SKM-1 treated with dmso at 0.1 percent for 144 hours (cell line): ENCODE data around the gene PANX1.

ENCODE experiments used
- DNase-seq: peaks from one replicate; lab custom pipeline; 2025; ENCODE audit not compliant: unreplicated experiment; lab: John Stamatoyannopoulos, UW

Gene PANX1

DNA sequence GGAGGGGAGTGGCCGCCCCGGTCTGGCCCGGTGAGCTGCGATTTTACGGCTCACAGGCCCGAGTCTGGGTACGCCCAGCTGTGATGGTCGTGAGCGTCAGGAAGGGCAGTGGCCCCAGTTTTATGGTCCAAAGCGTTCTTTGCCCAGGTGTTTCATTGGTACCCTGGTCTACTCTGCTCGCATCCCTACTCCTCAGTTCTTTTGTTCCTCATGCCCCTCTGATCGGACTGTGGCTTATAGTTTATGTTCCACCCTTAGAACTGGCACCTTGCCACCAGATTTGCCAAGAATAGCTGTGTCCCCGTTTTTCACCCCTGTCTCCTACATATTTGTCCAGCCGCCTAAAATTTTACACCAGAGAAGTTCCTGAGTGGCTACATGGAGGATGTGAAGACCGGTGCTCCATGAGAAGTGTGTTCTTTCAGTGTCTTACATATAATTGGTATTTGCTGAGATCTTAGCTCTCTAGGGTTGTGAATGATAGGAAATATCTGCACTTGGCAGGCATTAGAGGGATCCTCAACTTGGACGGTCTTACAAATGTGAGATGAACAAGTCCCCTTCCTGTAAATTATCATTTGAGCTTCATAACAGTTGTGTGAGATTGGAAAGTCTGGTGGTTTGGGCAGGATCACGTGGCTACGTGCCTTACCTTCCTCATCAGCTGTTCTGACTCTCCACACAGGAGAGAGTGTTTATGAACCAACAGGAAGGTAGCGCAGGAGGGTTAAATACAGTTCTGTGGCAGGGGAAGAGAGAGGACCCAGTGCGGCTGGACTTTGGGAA, 1.1 kb downstream of the PANX1 start:
- DNase-seq: no peak

DNA sequence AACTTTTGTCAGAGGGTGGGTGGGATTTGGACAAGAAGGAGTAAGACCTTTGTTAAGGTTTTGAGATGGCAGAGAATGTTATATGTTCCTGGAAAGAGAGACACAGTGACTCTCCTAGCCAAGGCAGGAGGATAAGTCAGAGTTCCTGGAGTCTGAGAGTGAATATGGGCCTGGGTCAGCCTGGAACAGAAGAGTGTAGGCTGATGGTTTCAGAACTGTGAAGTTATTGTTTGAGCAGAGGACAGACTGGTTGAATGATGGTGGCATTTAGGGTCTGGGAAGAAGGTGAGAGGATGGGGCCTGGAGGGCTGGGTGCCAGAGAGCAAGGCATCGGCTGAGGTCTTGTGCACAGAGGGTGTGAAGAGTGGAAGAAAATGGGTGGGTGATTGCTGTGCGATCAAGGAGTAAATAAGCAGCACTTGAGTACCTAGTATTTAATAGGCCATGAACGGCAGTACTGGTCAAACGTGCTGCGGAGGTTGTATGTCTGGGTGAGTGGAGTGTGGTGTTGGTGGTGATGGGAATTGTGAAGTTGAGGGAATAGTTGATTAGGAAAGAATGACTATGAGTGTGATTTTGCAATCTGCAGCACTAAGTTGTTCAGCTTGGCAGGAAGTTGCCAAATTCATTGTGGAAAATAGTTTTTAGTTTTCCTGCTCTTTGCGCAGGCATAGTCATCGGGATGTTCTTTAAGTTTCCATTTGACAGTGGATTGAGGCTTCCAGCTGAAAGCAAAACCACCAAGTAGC, 1.8 kb downstream of the PANX1 start:
- DNase-seq: peak; percentile 49

DNA sequence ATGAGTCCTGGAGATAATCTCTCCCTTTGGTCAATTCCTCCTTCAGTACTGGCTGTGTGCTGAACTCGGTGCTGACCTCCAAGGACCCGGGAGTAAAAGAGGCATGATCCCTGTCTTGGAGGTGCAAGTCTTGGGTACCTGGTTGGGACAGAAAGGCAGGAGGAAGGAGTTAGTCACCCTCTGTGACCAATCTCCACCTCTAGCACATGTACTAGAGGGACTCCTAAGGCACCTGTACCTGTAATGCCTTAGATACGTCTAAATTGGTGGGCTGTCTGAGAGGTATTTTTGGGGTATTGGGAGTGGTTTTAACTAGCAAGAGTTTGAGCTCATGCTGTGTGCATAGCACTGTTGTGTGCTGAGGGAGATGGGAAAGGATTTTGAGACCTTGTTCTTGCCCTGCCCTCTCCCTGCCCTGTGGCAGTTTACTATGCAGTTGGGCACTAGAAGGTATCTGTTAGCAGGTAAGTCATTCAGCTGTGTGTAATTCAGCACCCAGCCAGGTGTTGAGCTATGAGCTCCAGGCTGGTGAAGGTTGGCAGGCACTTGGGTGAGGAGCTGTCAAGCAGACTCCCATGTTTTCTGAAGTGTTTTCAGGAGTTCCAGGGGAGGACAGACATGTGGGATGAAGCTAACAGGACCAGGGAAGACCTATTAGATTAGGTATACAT, 2.5 kb downstream of the PANX1 start:
- DNase-seq: no peak

DNA sequence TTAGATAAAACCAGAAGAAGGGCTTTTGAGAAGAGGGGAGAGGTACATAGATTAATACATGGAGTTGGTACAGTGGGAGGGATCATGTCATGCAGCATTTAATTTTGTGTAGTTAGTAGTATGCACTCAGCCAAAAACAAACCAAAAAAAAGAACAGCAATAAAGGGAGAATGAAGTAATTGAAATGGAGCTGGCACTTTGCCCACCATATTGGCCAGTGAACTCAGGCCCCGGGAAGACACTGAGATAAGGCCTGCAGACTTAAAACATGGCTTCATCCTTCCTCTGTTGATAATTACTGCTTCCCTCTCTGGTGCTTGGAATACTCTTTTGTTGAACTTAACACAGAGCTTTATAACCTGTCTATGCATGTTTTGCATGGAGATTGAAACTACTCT, 3.1 kb downstream of the PANX1 start:
- DNase-seq: no peak

DNA sequence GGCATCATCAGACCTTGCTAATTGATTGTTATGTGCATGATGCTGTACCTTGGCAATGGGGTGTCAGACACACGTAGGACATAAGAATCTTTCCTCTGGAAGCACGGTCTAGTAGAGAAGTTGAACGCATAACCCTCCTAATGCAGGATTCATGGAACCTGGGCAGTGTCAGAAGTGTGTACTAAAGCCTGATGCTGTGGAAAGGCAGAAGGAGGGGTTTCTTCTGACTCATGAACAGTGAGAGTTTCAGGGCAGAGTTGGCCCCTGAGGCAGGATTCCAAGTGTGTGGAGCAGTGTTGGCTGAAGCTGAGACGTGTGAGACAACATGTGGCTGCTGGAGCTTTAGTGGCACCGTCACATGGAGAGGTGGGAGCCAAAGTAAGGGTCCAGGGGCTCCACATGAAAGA, 3.5 kb downstream of the PANX1 start:
- no peak for DNase-seq

DNA sequence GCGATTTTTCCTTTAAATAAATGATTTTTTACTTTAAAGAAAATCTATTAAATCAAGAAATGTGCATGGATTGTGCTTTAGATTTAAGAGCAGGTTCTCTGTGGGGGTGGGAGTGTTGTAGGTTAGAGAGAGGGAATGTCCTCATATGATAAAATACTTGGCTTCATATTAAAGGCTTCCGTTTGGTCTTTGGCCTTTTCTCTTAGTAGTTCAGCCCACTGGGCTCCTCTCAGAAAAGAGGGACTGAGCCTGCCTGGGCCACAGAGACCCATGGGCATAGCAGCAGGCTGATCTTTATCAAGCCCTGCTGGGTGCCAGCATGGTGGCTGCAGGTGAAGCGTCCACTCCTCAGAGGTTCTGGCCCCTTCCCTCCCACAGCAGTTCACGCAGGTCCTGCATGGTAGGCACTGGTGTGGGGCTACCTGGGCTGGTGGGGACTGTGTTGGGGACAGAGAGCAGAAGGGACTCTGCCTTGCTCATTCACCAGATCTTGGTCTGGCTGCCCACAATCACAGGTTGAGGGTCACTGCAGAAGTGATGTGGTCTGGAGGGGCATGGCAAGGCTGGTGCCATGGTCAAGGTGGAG, 4.3 kb downstream of the PANX1 start:
- no peak for DNase-seq

DNA sequence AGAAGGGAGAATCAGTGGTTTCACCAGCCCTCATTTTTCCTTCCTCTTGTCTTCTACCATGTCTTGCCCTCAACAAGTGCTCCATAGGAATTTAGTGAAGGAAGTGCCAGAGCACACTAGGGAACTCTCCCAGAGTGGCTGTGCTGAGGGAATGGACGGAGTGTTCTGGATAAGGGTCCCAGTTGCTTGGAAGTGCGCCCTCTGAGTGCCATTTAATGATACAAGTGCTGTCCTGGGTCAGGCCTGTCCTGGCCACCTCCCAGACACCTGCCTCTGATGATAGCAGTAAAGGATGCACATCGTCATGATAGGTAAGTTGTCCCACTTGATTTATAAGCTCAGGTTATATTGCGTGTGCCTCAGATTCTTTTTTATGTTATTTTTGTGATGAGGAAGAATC, 5.1 kb downstream of the PANX1 start:
- no peak for DNase-seq

DNA sequence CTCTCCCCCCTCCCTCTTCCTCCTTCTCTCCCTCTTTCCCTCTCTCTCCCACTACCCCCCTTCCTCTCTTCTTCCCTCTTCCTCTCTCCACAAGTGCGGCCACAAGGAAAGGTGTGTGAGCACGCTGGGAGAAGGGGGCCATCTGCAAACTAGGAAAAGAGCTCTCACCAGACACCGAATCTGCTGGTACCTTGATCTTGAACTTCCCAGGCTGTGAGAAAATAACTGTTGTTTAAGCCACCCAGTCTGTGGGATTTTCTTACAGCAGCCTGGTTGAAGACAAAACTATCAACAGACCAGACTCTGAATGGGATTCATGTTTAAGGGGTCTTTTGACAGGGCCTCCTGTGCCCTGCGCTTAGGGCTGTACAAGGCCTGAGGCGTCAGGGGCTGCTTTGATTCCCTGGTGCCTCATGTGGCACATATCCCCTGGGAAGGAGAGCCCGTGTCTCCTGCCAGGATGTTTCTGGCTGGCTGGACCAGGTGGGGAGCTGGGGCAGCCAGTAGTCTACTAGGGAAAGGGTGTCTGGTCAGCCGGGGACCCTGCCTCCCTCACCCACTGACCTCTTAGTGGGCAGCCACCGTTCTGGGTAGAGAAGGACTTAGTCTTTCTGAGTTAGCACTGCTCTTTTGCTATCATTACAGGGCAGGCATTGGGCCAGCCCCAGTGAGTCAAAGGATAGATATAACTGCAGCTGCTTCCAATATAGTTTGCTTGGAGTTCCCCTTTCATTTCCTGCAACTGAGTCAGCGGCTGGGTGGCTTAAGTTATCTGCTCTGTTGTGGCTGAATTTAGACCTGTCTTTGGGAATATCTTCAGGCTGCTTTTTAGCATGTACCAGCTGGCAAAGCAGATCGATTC, 6.2 kb downstream of the PANX1 start:
- peak; percentile 48 for DNase-seq

DNA sequence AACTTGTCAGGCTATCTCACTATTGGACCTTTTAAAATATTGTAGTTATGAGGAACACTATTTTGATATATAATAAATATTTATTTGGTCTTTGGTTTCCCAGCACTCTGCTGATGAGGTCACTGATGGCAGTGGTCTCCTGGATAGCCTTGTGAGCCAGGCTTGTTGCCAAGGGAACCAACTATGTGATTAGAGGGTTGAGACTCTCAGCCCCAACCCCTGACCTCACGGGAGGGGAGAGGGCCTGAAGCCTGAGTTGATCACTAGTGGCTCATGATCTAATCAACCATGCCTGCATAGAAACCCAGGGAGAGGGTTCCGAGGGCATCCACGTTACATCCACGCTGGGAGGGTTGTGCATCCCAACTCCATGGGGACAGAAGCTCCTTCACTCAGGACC, 10.8 kb downstream of the PANX1 start:
- no peak for DNase-seq

DNA sequence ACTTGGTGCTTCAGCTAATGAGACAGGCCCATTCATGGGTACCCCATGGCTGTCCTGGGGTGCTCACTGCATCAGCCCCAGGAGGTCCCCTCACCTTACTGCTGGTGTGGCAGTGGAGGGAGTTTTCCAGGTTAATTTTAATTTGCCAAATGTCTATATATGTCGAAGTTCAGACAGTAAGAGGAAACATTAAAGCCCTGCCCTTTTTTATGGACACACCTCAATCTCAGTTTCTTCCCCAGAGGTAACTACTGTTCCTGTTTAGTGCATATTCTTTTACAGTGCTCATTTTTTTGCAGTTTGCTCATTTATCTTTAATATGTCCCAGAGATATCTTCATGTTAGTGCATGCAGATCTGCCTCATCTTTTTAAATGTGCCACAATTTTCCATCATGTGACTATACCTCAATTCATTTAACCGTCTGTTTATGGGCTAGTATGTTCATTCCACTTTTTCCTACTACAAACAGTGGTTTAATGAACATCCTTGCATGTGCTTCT, 11.6 kb downstream of the PANX1 start:
- DNase-seq: no peak

DNA sequence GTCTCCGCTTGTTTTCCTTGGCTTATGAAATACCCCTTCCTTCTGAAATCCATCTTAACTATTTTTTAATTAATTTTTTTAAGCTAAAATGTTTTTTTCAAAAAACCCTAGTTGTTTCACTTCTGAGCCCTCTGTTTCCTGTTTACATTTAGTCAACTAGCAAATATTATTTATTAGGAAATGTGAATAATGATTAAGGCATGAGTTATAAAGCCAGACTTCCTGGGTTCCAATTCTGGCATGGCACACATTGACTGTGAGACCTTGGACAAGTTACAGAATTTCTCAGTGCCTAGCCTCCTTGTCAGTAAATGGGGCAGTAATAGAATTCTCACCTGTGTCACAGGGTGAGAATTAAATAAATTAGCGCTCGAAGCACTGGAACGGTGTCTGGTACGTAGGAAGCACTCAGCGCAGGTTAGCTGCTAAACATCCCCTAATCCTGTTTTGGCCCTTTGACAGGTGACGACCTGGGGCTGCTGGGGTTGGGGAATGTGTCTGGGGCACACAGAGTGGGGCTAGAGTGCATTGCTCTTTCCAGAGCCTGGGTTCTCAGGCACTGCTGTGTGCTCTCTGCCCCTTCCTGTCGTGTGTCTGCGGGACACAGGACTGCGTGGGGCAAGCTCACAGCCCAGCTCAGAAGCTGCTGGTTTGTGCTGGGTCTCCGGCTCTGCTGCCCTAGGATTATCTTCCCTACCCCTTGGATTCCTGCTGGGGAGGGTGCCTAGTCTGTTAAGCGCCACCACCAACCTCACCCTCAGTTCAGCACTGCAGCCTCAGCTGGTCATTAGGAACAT, 13.1 kb downstream of the PANX1 start:
- DNase-seq: no peak

DNA sequence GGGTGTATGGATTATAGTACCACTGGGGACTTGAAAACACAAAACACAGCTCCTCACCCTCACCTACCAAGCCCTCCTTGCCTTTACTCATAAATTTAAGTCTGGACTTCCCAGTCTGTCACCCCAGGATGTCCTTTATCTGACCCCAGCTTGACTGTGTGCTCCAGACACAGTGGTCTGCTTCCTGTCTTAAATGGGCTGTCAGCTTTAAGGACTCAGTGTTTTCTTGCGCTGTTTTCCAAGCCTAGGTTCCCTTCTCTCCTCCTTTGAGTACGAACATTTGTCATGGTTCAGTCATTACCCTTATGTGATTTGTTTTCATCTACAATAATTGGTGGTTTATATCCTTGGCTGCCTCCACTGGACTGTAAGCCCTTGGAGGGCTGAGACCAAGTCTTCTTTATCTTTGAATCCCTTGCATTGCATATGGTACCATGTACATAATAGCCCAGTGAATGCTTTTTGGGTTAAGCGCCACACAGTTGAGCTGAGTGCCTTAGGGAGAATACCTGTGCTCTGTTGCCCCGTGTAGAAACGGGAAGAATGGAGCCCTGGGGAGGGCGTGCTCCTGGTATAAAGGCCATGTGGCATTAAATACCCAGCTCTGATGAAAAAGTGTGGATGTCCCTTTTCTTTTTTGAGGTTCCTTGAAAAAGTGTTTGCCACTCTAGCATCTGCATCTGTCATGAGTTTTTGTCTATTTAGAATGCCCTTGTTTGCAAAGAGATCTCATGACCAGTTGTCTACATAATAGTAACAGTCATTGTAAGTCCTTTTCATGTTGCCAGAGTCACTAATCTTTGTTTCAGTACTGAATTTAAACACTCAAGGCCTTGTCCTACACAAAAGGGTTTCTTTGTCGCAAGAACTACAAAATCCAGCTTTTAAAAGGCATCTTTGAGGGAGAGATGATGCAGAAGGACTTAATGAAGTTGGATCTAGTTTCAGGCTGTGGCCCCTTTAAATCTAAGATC, 14.0 kb downstream of the PANX1 start:
- no peak for DNase-seq

DNA sequence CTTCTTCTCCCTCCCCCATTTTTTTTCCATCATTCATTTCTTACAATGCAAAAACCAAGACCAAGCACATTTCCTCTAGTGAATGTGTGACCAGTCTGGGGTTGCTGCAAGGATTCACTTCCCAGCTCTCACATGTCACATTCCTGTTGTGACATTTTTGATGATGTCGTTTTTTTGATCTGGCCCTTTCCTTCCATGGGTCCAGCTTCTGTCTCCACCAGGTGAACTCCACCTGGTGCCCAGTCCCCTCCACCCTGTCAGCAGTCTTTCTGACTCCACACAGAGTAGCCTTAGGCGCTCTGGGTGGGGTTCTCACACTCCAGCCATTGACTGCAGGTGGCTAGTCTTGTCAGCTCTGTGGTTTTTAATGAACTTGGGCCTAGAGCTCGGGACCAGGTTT, 15.6 kb downstream of the PANX1 start:
- DNase-seq: no peak

DNA sequence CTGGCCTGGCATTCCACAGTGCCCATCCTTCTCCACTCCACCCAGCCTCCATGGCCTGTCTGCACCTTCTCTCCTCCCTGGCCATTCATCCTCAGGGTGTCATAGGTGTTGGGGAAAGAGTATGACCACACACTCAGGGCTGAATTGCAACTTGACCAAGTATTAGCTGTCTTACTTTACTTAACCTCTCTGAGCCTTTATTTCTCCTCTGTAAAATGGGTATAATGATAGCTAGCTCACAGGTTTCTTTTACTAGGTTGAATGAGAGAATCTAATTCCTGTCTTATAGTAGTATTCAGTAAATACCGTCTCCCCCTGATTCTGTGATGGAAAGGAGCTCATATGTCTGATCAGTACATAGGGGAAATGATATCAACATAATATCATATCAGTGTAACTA, 16.0 kb downstream of the PANX1 start:
- no peak for DNase-seq

DNA sequence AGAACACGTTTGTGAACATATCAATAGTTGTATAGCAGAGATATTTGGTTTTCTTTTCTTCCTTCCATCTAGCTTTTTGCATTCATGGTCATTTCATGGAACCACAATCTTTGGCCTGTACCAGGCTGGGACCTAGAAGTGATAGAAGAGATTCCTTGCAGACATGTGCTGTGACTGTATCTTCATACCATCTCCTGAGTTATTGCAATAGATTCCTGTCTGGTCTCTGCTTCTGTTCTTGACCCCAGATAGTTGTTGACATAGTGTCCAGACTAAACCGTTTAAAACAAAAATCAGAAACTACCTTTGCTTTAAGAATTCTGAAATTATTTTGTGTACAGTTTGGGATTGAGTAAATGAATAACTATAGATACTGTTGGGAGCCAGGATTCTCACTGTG, 16.8 kb downstream of the PANX1 start:
- no peak for DNase-seq

DNA sequence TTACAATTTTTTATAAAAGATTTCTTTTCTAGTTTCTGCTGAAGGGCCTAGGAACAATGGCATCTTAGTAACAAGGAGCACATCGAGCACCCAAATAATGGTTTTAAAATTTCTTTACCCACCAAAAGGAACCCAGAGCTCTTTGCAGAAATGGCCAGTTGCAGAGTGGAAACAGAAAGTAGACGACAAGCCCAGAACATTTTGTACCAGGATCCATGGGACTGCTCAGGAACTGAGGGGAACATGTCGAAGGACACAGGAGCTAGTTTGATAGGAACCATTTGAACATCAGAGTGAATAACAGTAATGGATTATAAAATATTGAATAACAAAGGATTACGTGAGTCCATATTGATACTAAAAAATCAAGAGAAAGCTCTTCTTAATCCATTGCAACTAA, 17.3 kb downstream of the PANX1 start:
- no peak for DNase-seq

DNA sequence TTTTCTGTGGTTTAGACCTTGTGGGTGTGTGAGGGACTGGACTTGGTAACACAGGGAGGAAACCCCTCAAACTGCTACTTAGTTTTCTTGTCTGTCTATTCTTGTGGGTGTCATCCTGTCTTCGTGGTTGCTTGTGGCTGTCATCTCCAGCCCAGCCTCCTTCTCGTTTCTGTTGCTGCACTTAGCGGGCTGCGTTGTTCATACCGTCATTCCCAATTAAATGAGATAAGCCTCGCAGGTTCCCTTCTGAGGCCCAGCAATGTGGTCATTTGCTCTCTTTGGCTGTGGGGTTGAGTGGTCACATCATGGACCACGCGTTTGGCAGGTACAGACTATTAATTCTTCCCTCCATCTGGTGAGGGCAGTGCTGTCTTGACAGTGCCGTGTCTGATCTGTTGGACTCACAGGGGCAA, 18.8 kb downstream of the PANX1 start:
- no peak for DNase-seq

DNA sequence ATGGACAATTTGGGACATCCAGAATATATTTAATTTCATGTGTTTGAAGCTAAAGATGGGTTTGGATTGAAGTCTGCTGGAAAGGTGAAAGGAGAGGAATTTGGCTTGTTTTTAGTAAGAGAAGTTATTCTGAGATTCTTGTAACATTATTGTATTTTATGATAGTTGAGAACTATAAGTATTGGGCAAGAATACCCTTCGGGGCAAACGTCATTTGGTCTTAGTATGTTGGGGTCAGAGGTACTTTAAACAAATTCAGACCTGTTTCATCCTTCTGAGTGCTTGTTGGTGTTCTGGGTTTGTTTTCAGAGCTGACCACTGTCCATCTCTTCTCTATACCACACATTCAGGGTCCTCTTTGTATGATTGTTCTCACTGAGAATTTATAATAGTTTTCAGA, 19.5 kb downstream of the PANX1 start:
- DNase-seq: no peak
